Stimulated activated CD4-positive, alpha-beta T cell treated with anti-CD3 and anti-CD28 coated beads, Interleukin-1b, Interleukin-23, amount 100 ng/mL, for 48 hours (primary cell): ENCODE results near the gene SLC38A11.
"Not testable (repeated sequence)": the region's sequence is repeated elsewhere in the genome, so short reads cannot be mapped to it uniquely, and the experiment has no call there.

Experiments
- DNase-seq: peaks from one replicate; pipeline ENCODE4 v3.0.0-alpha.2; 2020

SLC38A11 gene

GRCh38 chr2:164875334-164876205, 79.8 kb downstream of the SLC38A11 start:
- no peak for DNase-seq

DNA sequence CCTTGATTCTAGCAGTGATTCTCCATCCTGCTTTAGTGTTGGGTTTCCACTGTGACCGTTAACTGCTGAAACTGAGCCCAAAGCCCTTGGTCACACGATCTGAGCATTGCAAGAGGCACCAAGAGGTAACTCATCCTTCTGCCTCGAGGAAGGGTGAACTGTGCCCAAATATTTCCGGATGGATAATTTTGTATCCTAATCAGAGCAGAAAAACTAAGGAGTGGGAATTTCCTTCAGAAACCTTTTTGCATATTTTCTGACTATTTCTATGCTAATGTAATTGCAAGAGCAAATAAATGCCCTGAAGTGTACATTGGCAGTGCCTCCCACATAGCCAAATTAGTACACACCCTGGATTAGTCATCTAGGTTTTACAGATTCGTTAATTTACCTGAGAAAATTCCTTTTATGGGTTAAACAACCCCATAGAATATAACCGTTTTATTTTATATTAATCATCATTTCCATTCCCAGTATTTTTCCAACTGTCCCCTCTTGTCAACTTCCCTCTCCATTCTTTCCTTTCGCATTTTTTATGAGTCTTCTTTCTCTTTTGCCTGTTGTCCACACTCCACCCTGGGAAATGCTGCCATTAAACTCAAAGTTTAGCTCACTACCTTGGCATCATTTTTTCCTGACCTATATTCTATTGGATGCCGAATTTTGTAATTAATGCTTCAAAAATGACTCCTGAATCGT, 82.0 kb downstream of the SLC38A11 start:
- DNase-seq: no peak

- no peak for DNase-seq
These were observed 83.9 kb downstream of the SLC38A11 start for GRCh38 chr2:164871404-164871803.

GRCh38 chr2:164869420-164869772, 85.9 kb downstream of the SLC38A11 start:
- no peak for DNase-seq

DNA sequence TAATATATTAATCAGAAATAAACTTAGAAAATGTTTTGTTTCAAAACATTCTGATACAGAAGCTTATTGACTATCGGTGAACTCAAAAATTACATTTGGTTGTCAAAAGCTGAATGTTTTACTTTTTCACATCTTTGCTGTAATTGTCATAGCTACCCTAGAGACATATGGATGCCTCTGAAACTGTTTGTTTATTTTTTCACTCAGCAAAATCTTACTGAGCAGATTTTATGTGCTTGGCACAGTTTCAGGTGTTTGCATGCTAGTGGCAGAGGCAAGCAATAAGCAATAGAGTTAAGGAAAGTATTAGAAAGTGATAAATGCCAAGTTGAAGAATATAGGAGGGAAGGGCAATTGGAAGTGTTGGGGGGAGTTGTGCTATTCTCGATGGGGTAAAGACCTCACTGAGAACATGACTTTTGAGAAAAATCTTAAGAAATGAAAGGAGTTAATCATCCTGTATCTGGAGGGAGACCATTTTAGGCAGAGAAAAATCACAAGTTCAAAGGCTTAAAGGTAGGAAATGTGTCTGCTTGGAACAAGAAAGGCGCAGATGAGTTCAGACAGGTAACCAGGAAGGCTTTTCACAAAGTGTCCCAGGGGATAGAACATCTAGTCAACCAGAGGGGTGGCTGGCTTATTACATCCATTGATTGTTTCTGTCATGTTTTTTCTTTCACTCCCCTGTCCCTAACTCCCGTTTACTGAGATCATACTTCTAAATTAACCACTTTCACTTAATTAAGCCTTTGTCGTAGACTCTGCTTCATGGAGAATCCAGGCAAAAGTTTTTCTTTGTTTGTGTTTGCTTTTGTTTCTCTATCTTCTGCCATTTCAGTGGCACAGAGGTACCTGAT, 86.5 kb downstream of the SLC38A11 start:
- no peak for DNase-seq

DNA sequence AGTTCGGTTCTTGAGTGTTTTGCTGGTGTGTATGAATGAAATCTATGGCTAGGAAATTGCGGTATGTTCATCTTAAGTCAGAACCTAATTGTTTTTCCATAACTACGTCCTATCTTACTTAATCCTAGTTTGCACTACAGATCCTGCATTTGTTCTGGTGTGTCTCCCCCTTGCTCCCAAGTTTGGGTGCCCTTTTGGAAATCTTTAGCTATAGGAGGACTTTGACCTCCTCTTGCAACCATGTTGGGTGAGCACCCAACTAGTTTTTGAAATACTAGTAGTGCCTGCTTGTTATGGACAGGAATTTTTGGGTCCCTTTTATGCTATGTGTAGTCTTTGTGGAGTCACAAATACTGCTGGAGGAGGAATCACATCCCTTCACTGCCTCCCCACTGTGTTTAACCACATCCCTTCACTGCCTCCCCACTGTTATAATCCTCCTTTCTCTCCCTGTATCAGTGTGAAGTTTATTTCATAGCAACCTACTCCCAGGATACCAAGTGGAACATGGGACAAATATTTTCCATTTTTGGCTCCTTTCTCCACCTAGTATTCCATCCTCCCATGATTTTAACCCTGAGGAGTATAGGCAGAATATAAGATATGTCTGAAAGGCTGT, 87.4 kb downstream of the SLC38A11 start:
- no peak for DNase-seq

GRCh38 chr2:164866381-164866780, 88.9 kb downstream of the SLC38A11 start:
- DNase-seq: not testable (repeated sequence)

- no peak for DNase-seq
These were observed 94.7 kb downstream of the SLC38A11 start for GRCh38 chr2:164860694-164861042.

GRCh38 chr2:164859906-164860693, 95.2 kb downstream of the SLC38A11 start:
- DNase-seq: not testable (repeated sequence)

DNA sequence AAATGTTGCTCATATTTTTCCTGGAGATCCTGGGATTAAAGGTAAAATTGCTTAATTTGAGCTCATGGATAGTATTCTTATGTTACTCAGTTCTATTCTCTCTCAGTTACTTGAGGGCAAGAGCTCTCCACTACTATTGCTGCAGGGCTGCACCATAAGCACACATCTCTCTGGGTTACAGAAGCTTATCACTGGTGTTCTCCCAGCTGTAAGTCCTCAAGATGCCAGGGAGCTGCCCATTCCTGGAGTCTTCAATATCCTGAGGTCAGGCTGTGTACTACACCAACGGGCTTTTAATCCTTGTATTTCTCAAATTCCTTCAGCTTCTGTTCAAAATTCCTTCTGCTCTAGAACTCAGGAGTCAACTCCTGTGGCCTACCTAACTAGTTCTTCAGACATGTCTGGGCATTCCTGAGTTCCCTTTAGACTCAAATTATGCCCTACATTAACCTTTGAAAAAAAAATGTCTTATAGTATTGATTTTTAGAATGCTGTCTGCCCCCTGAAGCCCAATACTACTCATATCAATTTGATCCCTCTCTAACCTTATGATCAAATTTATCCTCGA, 96.0 kb downstream of the SLC38A11 start:
- DNase-seq: no peak

GRCh38 chr2:164852086-164852485, 103.2 kb downstream of the SLC38A11 start:
- no peak for DNase-seq

- no peak for DNase-seq
These were observed 105.1 kb downstream of the SLC38A11 start for GRCh38 chr2:164850235-164850634.

DNA sequence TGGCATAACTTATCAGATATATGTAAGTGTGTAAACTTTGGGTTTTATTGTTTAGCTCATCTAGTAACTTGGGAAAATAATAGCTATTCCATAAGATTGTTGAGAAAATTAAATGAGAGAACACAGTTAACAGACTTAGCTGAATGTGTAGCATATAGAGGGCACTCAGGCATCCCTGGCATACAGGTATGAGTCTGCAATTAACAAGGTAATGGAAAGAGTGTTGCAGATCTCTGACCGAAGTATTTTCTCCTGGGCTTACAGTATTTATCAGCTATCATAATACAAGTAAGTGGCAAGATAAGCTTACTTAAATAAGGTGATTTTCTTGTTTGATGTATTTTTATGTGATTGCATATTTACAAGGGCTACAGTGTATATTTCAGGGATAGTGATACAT, 105.8 kb downstream of the SLC38A11 start:
- no peak for DNase-seq

GRCh38 chr2:164847981-164848741, 107.2 kb downstream of the SLC38A11 start:
- DNase-seq: no peak

DNA sequence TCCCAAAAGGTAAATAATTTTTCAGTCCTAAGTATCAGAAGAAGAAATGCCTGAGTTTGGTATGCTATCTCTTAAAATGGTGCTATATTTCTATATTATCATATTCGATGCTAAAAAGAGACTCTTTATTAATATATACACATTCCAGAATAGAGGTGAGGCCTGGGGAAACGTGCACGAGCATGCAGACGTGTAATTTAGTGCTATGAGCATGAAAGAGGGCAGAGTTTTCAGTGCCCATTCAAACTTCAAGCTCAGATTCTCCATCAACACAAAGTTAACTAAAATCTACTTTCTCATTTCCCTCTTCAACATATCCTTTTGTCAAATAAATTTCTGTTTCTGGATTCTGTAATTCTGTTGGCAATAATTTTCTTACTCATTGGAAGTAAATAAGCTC, 108.0 kb downstream of the SLC38A11 start:
- DNase-seq: no peak

GRCh38 chr2:164846276-164846675, 109.0 kb downstream of the SLC38A11 start:
- no peak for DNase-seq
